OCI-LY7 (cell line): ENCODE results near the gene COL9A3. TPM values are rescaled to one million over a fixed set of nuclear protein-coding genes. Genes with fewer than 3 reads are reported as not detected.

Experiments
- BruUV-seq: library from RNA; stranded (reverse); fragments of 400-500 nt; replicated peaks from 2 replicates; lab custom pipeline; 2021; lab: Mats Ljungman, UMichigan
- CTCF ChIA-PET: fragments of 300-600 bp; sonication (Branson Sonifier 250); formaldehyde crosslinking; loops from one replicate; lab custom pipeline; 2022; ENCODE audit warnings: antibody characterized with exemption; ENCODE audit not compliant: unreplicated experiment; lab: Charles Lee
- POLR2A ChIA-PET: fragments of 300-600 bp; sonication (Branson Sonifier 250); formaldehyde crosslinking; loops from one replicate; lab custom pipeline; 2022; ENCODE audit warnings: antibody characterized with exemption; lab: Charles Lee
- DNase-seq: peaks from one replicate; pipeline ENCODE4 v3.0.0-alpha.2; 2015; ENCODE audit warnings: low spot score
- H2AFZ ChIP-seq: fragments of 200-600 bp; sonication (generic), shearing (Covaris generic); 2 replicates; pipeline ENCODE4 v1.6.1; 2014; ENCODE audit warnings: mild to moderate bottlenecking, antibody characterized with exemption, low read length, moderate library complexity
- H3K27ac ChIP-seq: fragments of 200-600 bp; sonication (generic); 2 replicates; pipeline ENCODE4 v1.5.1; 2014; ENCODE audit warnings: mixed run types, low read depth, mild to moderate bottlenecking, moderate library complexity, low read length, inconsistent platforms; ENCODE audit not compliant: poor library complexity, severe bottlenecking
- H3K36me3 ChIP-seq: fragments of 200-600 bp; sonication (generic); 2 replicates; pipeline ENCODE4 v1.6.1; 2014; ENCODE audit warnings: mild to moderate bottlenecking, antibody characterized with exemption, low read length, moderate library complexity, mixed read lengths; ENCODE audit not compliant: insufficient read depth
- H3K4me1 ChIP-seq: fragments of 200-600 bp; sonication (generic); 2 replicates; pipeline ENCODE4 v1.5.1; 2014; ENCODE audit warnings: mild to moderate bottlenecking, low read length; ENCODE audit not compliant: insufficient read depth, poor library complexity, severe bottlenecking
- H3K4me2 ChIP-seq: fragments of 200-600 bp; sonication (generic); 2 replicates; pipeline ENCODE4 v1.6.1; 2014; ENCODE audit warnings: mild to moderate bottlenecking, low read length
- H3K4me3 ChIP-seq: fragments of 200-600 bp; sonication (generic); 2 replicates; pipeline ENCODE4 v1.5.1; 2014; ENCODE audit warnings: mild to moderate bottlenecking, low read depth, low read length; ENCODE audit not compliant: poor library complexity, severe bottlenecking
- H3K79me2 ChIP-seq: fragments of 200-600 bp; sonication (generic); 2 replicates; pipeline ENCODE4 v1.6.1; 2016; ENCODE audit warnings: low read depth, mild to moderate bottlenecking, low read length, moderate library complexity, mixed read lengths; ENCODE audit not compliant: insufficient read depth
- H3K9me2 ChIP-seq: fragments of 200-600 bp; sonication (generic); 2 replicates; pipeline ENCODE4 v1.6.1; 2016; ENCODE audit warnings: mild to moderate bottlenecking, low read length, mixed read lengths; ENCODE audit not compliant: insufficient read depth
- H3K9me3 ChIP-seq: fragments of 200-600 bp; sonication (generic); 2 replicates; pipeline ENCODE4 v1.6.1; 2014; ENCODE audit warnings: mild to moderate bottlenecking, mixed run types, low read length, mixed read lengths
- H4K20me1 ChIP-seq: fragments of 200-600 bp; sonication (generic); 2 replicates; pipeline ENCODE4 v1.6.1; 2014; ENCODE audit warnings: mild to moderate bottlenecking, antibody characterized with exemption, low read length, moderate library complexity, mixed read lengths; ENCODE audit not compliant: insufficient read depth
- EZH2phosphoT487 ChIP-seq: fragments of 200-600 bp; sonication (generic); IDR thresholded peaks from 2 replicates; pipeline ENCODE4 v1.6.1; 2018; ENCODE audit warnings: low read depth, borderline replicate concordance, mild to moderate bottlenecking, mixed run types, antibody characterized with exemption, low read length, moderate library complexity, mixed read lengths
- intact Hi-C: fragments of 100-400 bp; cut with micrococcal nuclease; formaldehyde crosslinking; loops from one replicate; pipeline ENCODE4 v1.10.0; 2022; ENCODE audit not compliant: unreplicated experiment
- total RNA-seq, 2 experiments: library from RNA; depleted of rRNA in 1 of 2; stranded (reverse); fragments of >200 nt in 1 of 2; shearing (Covaris generic) in 1 of 2; gene quantifications; 2 replicates each; pipeline ENCODE4 v1.2.3, GENCODE V29; 2014 to 2022
- TF ChIP-seq, protein P1 (sequence below): fragments of 200-600 bp; sonication (generic); conservative IDR thresholded peaks from 2 replicates; pipeline ENCODE4 v1.5.1; 2014; ENCODE audit warnings: mild to moderate bottlenecking, antibody characterized with exemption, low read length, moderate library complexity, mixed read lengths

Gene COL9A3
- total RNA-seq, 2 experiments from 2014 or later = 1.7 to 5.2 TPM

DNA sequence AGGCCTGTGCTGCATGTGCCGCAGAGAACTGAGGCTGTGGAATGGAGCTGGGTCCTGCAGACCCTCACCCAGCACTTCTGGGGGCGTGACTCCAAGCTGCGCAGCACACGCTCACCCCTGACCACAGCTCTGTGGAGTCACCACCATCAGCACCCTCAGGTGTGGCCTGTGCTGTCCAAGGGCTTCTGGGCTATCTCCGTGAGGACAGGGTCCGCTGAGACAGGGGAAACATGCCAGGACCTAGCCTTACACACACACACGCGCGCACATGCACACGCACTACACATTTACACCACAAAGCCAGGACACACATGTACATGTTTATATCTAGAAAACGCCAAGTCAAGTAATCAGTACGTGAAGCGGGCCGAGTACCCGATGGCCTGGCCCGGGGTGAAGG is 71.6 kb downstream of the COL9A3 start:
- ChIA-PET POLR2A (no interaction called here), CTCF (no interaction called here)
- Histone ChIP-seq H3K4me2 (no peak overlapping the region), H4K20me1 (no peaks in the 10 kb centered on the region), H2AFZ (no peak overlapping the region), H3K9me3 (no peaks in the 10 kb centered on the region), H3K79me2 (no peaks in the 10 kb centered on the region), H3K27ac (no peak overlapping the region), H3K4me3 (no peak overlapping the region), H3K36me3 (peaks cover 85% of the 10 kb centered on the region), H3K4me1 (no peaks in the 10 kb centered on the region), H3K9me2 (no peaks in the 10 kb centered on the region)
- DNase-seq = no peak
- no TSS peak for BruUV-seq
- TF ChIP-seq, protein P1, sequence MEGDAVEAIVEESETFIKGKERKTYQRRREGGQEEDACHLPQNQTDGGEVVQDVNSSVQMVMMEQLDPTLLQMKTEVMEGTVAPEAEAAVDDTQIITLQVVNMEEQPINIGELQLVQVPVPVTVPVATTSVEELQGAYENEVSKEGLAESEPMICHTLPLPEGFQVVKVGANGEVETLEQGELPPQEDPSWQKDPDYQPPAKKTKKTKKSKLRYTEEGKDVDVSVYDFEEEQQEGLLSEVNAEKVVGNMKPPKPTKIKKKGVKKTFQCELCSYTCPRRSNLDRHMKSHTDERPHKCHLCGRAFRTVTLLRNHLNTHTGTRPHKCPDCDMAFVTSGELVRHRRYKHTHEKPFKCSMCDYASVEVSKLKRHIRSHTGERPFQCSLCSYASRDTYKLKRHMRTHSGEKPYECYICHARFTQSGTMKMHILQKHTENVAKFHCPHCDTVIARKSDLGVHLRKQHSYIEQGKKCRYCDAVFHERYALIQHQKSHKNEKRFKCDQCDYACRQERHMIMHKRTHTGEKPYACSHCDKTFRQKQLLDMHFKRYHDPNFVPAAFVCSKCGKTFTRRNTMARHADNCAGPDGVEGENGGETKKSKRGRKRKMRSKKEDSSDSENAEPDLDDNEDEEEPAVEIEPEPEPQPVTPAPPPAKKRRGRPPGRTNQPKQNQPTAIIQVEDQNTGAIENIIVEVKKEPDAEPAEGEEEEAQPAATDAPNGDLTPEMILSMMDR = no peak
- TF ChIP-seq EZH2phosphoT487 = no peak
- intact Hi-C loops = no loop called here

DNA sequence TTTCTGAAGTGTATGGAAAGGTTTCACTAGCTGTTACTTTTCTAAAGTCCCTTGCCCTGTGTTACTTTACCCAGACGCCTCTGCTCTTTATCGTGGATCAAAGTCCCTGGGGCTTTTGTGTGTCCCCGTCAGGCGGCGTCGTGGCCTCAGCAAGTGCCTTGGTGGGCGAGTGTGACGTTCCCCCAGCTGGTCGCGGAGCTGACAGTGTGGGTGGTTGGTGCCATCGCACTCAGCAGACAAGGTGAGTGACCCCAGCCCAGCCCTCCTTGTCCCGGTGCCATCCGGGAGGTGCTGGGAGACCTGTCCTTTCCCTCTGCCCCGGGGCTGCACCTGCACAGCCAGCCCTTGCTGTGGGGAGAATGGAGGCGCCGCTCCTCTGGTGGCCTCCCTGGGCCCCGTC is 72.1 kb downstream of the COL9A3 start:
- Histone ChIP-seq H3K4me1 (no peaks in the 10 kb centered on the region), H2AFZ (no peak overlapping the region), H3K36me3 (peaks cover 90% of the 10 kb centered on the region), H3K9me3 (no peaks in the 10 kb centered on the region), H3K4me3 (no peak overlapping the region), H3K27ac (no peak overlapping the region), H4K20me1 (no peaks in the 10 kb centered on the region), H3K9me2 (no peaks in the 10 kb centered on the region), H3K79me2 (no peaks in the 10 kb centered on the region), H3K4me2 (no peak overlapping the region)
- no TSS peak for BruUV-seq
- POLR2A ChIA-PET = no interaction called here
- no peak for DNase-seq
- TF ChIP-seq, protein P1 = no peak
- TF ChIP-seq EZH2phosphoT487 = no peak
- intact Hi-C loops = no loop called here
- CTCF ChIA-PET = no interaction called here

DNA sequence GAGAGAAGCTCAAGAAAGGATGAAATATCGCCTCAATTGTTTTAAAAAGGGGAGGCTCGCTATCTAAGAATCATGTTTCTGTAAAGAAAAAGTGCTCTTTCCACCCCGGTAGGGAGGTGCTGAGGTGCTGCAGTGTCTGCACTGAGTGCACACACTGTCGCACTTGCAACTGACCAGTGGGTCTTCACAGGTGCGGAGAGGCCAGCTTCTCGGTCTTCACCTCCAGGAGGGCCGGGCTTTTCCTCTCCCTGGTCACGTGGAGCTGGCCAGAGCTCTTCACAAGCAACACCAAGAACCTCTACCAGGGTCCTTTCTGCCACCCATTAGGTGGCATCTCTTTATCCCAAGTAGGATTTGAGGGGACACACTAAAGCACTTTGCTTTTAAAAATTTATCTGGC is 72.6 kb downstream of the COL9A3 start:
- BruUV-seq = no TSS peak
- H3K9me3 ChIP-seq = no peaks in the 10 kb centered on the region
- H3K36me3 ChIP-seq = peaks cover 95% of the 10 kb centered on the region
- no peak overlapping the region for H2AFZ ChIP-seq
- TF ChIP-seq, protein P1 = no peak
- no peak for TF ChIP-seq EZH2phosphoT487
- no peak overlapping the region for H3K4me3 ChIP-seq
- H4K20me1 ChIP-seq = no peaks in the 10 kb centered on the region
- ChIA-PET POLR2A (no interaction called here), CTCF (no interaction called here)
- no peak overlapping the region for H3K27ac ChIP-seq
- H3K4me2 ChIP-seq = no peak overlapping the region
- no peak for DNase-seq
- H3K79me2 ChIP-seq = no peaks in the 10 kb centered on the region
- no peaks in the 10 kb centered on the region for H3K9me2 ChIP-seq
- intact Hi-C loops = no loop called here
- H3K4me1 ChIP-seq = no peaks in the 10 kb centered on the region
